GM10248 (cell line): ENCODE results near the gene GRIK3.

Experiments used
- CTCF ChIA-PET: fragments of 300-600 bp; sonication (Branson Sonifier 250); formaldehyde crosslinking; extraction: SDS; loops from one replicate; lab custom pipeline; 2021; ENCODE audit warnings: antibody characterized with exemption; lab: Yijun Ruan, JAX
- POLR2A ChIA-PET: fragments of 350-650 bp; sonication (Branson Sonifier 250); formaldehyde crosslinking; extraction: SDS; loops from one replicate; lab custom pipeline; 2020; ENCODE audit warnings: antibody characterized with exemption; lab: Yijun Ruan, JAX
- DNase-seq: peaks from one replicate; pipeline ENCODE4 v3.0.0; 2012; ENCODE audit errors: extremely low spot score
- CTCF ChIP-seq: IDR thresholded peaks from 2 replicates; pipeline ENCODE4 v1.5.1; 2012; ENCODE audit warnings: mild to moderate bottlenecking, low read depth; ENCODE audit errors: extremely low read depth, missing control alignments, control extremely low read depth

GRIK3 gene

GRCh38 chr1:36796106-36796590, 238.2 kb downstream of the GRIK3 start:
- ChIA-PET CTCF (no interaction called here), POLR2A (no interaction called here)
- no peak for TF ChIP-seq CTCF
- DNase-seq, result no peak

GRCh38 chr1:36794460-36794859, 239.9 kb downstream of the GRIK3 start:
- CTCF ChIA-PET, result no interaction called here
- no peak for DNase-seq
- POLR2A ChIA-PET, result no interaction called here
- TF ChIP-seq CTCF, result no peak

DNA sequence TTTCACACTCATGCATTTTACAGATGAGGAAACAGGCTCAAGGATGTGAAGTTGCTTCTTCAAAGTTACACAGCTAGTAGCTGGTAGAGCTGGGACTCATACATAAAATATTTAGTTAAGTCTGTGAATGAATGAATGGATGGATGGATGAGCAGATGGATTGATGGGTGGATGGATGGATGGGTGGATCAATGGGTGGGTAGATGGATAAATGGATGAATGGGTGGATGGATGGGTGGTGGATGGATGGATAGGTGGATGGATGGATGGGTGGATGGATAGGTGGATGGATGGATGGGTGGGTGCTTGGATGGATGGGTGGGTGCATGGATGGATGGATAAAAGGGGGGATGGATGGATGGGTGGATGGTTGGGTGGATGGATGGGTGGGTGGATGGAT, 240.9 kb downstream of the GRIK3 start:
- ChIA-PET CTCF (no interaction called here), POLR2A (no interaction called here)
- no peak for TF ChIP-seq CTCF
- no peak for DNase-seq

- ChIA-PET CTCF (no interaction called here), POLR2A (no interaction called here)
- DNase-seq, result no peak
Observed at GRCh38 chr1:36792292-36792691, 242.0 kb downstream of the GRIK3 start.

DNA sequence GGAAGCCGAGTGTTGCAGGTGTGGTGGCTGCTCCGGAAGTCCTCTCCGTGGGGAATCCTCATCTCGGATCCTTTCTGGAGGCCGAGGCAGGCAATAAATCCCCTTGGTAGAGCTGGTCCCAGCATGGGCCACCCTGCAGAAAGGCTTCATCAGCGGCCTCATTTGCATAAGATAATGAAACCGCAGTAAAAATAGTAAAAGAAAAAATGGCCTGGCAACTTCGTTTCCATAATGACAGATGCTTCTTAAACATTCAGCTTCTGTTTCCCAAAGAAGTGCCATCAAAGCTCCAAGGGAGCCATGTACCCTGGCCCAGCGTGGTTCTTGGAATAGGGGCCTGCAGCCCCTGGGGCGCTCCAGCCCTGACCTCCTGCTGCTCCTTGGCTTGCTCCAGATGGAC, 244.1 kb downstream of the GRIK3 start:
- no peak for TF ChIP-seq CTCF
- ChIA-PET POLR2A (no interaction called here), CTCF (interaction anchor here (1.2 kb wide), 1 partner anchor 10 kb away, joined by 3 read pairs; no protein-coding TSS in a partner anchor)
- DNase-seq, result no peak

More at GRCh38 chr1:36792292-36792691, 242.0 kb downstream of the GRIK3 start:
- no peak for TF ChIP-seq CTCF

DNA sequence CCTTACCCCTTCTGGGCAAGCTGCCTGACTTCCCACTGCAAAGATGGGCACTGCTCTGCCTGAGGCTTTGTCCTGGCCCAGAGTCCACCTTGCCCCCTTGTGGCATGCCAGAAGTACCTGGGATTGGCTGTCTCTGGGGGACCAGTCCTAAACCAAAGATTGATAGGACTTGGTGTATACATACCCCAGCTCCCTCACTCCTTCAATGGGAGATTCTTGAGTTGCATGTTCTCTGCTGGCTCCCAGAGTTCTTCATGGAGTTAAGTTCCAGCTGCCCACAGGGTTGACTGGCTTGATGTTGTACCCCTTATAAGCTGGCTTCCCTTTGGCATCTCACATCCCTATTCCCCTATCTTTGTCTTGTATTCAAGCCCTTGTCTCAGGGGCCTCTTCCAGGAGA, 244.8 kb downstream of the GRIK3 start:
- ChIA-PET POLR2A (no interaction called here), CTCF (interaction anchor here (1.2 kb wide), 1 partner anchor 9 kb away, joined by 3 read pairs; no protein-coding TSS in a partner anchor)
- TF ChIP-seq CTCF, result no peak
- no peak for DNase-seq
